ENCODE data around the gene CDH23.

The CDH23 gene

DNA sequence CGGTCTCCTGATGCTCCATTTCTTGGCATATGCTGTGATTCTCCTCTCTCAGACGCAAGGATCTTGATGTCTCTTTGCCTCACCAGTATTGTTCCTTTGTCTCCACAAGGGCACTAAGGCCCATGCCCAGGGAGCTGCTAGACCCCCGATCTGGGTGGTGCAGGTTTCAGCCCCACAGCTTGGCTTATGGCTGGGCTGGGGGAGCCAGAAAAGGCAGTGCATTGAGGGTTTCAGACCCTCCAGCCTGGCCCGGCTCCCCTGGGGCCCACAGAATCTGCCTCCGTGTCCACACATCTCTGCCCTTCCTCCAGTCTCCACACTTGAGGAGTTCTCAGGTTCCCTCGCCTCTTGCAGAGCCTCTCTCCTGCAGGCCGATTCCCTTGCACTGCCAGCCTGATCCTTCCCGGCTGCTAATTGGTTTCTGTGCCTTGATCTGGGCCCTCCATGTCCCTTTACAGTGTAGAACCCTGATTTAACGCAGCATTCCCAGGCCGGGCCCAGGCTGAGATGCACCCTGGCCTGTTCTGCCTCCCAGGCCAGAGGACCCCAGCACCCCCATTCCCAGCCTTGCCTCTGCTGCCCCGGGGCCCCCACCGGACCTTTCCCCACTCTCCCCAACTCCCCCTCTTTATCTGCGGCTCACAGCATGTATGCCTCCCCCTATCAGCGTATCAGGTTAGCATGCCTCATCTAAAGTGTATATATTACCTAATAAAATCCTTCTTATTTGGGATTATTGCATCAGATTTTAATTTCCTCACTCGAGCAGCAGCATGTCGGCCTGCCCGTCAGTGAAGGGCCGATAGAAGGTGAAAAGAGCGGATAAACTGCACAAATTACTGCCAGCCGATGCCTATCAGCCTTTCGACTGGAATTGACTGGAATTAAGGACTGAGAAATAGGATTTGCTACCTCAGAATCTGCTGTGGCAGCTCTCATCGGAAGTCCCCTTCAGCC lies 177.1 kb downstream of the CDH23 start:
- DNase-seq: no peak

DNA sequence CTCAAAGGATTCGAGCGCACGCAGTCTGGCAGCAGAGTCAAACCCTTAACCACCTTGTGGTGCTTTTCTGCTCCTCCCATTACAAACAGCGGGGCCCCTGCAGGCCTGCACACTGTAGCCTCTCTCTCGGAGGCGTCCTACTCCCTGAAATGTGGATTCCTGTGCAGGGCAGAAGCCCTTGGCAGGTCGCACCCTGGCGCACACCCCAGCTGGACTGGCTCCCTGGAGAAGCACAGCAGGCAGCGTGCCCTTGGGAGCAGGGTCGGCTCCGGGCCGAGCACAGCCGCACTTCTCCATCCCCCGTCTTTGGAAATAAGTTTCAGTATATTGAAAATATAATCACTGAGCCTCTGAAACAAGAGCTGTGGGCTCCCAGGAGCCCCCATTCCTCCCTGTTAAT lies 178.7 kb downstream of the CDH23 start:
- DNase-seq: no peak

DNA sequence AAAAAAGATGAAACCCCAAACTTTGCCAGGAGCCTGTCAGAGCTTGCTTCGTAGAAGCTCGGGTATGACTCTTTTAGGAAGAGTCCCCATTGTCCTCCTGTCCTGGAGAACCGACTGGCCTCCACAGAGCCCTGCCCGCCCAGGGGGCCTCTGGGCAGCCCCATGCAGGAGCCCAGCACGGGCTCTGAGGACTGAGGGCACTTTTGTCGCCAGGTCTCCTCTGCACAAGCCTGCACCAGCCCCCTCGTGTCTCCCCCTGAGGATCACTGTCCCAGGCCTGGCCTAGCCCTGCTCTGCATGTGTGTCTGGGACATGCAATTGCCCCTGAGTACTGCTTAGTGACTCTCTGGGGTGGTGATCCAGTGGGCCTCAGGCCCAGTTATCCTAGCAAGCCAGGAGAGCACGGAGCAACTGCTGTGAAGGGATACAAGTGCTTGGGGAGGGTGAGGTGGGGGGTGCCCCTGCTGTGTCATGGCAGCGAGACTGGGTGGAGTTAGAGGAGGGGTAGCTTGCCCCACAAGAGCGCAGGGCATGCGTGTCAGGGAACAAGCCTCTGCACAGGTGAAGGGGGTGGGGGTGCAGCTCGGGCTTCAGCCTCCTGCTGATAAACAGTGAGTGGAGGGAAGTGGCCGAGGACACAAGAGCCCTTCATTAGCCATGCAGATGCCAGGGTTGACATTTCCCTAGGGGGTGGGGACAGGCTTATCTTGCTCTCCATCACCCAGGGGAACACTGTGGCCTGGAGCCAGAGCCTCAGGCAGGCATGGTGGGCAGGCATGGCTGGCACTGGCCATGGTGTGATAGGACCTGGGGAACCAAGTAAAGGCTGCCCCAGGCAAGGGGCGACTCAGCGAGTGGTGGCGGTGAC lies 179.4 kb downstream of the CDH23 start:
- no peak for DNase-seq

DNA sequence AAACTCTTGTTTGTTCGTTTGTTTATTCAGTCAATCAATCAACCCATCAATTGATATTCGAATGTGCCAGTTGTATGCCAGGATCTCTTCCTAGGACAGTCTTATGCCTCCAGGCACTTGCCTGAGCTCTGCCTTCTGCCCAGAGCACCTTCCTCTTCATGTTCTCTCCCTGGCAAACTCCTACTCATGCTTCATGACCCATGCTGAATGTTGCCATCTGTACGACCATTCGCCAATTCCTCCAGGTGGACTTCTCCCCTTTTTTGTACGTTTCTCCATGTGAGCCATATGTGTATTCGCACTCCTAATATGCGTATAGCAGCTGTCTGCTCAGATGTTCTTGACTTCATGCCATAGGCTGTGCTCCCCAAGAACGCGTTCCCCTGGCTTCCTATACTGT lies 180.1 kb downstream of the CDH23 start:
- DNase-seq: no peak

DNA sequence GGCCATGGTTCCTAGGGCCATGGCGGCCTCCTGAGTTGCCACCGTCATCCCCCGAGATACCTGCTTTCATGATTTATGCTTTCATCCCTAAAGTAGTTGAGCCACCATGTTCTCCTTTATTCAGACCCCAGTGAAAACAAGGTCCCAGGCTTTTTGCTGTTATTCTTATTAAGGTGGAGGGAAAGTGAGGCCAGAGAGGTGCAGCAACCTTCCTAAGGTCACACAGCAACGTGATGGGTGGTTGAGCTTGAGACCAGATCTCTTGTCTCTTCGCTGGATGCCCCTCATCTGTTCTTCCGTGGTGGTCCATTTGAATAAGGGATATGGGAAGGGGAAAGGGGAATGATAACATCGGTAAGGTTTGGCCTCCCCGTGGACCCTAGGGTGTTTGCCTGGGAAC lies 180.6 kb downstream of the CDH23 start:
- no peak for DNase-seq

DNA sequence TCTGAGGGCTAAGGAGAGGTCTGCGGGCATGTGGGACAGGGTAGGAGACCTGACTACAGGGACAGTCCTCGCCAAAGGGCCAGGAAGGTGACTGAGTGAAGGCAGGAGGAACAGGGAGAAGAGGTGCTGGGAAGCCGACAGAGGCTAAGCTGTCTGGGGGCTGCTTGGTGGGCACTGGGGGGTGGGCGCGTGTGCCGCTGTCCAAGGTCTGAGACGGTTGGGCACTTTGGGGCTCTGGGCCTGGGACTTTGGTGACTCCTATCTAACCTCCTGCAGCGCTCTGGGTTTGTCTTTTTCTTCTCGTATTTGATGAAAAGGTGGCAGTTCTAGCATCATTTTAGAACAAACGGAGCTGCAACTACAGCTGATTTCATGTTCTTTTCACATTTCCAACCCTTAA lies 181.3 kb downstream of the CDH23 start:
- no peak for DNase-seq

DNA sequence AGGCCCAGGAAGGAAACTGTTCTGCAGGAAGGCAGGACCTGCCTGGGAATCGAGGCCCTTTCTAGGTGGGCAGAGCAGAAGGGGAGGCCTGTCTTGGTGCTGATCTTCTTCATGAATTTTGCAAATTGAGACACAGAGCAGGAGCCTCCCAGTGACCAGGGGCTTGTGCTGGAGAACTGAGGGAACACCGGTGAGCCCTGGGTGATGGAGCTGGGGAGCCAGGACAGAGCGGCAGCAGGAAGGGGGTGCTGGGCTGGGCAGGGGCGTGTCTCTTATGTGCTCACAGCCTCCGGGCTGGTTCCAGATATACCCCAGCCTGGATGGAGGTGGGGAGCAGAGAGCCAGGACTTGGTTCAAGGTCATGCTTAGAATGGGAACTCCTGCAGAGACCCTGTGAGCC lies 182.9 kb downstream of the CDH23 start:
- no peak for DNase-seq

DNA sequence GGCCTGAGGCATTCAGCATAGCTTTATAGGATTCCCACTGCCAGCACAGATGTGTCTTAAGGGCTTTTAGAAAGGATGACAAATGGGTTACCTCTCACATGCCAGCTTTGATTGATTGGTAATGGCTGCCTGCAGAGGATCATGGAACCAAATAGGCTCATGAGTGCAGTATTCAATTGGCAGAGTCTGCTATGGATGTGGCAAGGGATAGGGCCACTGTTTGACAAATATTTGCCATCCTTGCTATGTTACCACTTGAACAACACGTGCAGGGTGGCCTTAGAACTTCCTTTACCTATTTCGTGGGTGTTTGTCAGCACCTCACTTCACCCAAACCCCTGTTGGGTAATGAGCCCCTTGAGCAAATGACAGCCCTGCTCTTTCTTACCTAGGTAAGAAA lies 183.7 kb downstream of the CDH23 start:
- DNase-seq: no peak

DNA sequence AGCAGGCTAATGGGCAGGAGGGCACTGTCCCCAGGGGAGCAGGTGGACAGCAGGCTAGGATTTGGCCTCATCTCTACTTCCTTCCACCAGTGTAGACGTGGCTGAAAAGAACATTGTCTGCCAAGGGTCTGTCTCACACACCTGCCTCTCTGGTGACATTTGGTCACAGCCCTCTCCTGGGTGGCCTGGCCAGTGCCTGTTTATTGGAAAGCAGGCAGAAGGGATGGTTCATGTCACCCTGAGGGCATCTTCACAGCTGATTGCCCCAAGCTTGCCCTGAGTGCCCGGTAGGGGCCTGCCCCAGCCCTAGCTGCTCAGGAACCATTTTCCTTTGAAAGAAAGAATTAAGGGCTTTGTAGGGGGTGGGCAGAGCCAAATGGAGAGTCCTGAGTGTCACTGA lies 184.2 kb downstream of the CDH23 start:
- no peak for DNase-seq

DNA sequence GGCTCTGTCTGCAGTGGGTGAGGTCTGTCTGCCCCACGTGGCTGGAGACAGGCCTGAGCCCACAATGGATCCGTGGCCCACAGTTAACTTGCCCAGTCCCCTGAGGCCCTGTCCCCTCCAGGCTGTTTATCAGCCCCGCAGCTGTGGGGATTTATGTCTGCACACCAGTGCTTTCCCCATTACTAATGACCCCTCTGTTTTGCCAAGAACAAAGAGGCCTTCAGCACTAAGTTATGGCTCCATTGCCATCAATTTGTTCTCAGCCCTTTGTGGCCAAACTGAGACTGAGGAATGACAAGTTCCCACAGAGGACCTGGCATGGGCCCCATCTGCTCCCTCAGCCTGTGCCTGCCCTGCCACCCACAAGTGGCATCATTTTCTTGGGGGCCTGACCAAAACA lies 184.7 kb downstream of the CDH23 start:
- no peak for DNase-seq

DNA sequence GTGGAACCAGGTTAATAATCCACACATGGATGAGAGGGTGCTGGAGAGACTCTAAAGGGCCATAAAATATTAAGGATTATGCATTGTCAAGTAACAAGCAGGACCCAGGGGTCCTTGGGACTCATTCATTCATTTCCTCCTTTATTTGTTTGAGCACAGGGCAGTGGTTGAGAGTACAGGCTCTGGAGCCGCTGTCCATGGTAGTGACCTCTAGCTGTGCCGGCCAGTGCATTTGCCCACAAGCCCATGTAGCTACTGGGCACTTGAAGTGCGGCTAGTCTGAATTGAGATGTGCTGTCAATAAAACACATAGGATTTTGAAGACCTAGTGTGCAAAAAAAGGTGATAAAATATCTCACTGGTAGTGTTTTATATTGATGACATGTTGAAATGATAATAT lies 185.3 kb downstream of the CDH23 start:
- no peak for DNase-seq

DNA sequence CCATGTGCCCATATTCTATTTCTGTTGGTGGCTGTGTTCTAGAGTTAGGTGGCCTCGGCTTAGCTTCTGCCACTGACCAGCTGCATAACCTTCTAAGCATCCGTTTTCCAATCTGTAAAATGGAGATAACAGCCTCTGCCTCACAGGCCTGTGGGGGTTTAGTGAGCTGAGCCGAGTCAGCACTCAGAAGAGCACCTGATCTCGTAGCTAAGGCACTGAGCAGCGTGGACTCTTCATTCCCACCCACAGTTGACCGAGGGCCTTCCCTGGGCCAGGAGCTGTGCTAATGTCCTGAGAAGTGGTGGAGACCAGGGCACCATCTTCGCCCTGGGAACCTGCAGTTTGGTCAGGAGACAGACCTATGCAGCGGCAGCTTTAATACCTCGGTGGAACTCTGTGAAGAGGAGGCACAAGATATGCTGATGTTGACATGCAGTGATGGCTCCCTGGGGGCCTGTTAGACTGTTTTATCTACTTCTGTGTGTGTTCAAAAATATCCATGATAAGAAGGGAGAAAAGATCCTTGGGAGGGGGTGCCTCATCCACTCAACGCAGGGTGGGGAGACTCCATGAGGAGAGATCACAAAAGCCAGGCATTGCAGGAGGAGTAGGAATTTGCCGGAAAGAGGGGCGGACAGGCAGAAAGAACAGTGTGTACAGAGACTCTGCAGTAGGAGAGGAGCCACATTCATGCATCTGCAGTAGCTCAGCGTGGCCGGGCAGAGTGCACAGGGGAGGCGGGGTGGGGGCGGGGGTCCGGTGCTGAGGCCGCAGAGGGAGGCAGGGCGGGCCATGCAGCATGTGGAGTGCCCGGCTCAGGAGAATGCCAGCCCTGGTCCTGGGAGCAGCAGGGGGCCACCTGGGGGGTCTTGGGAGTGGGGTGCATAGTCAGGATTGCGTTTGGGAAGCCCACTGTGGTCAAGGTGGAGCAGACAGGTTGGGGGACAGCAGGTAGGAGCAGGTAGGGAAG lies 186.1 kb downstream of the CDH23 start:
- no peak for DNase-seq

DNA sequence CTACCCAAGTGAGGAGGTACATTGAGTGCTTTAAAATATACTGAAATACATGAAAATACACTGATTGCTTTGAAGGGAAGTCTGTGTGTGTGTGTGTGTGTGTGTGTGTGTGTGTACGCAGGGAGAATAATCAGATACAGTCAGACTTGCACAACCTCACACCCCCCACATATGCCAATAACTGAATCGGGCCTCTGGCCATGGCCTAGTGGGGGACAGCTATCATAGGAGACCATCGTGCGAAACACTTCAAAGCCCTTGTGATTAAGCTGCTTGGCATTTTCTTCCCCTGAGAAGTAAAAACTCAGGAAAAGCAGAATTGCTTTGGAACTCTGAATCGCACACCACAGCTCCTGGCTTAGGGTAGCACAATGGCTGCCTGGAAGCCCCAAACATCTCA lies 187.7 kb downstream of the CDH23 start:
- DNase-seq: no peak

DNA sequence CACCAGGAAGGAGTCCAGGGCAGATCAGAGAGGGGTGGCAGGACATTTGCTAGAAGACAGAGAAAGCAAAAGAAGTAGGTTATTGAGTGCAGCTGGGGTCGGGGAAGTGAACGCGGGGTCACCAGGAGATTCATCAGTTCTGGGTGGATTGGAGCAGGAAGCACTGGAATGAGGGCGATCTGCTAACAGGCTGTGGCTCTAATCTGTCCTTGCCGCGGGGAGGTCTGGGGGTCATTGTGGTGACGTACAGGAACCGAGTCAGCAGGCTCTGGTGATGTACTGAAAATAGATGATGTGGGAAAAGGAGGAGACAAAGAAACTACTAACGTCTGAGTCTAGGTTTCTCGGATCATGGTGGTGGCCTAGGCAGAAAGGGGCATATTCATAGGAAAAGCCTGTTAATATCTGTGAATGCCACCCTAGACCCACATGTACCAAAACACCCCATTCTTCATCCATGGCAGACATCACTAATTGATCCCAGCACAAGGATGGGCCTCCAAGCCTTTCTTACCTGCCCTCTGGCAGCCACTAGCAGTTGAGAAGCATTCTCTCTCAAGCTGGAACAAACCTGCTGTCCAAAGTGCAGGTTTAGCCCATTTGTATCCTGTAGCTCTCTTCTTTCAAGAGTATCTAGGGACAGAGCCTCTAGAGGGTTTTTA lies 188.3 kb downstream of the CDH23 start:
- no peak for DNase-seq

DNA sequence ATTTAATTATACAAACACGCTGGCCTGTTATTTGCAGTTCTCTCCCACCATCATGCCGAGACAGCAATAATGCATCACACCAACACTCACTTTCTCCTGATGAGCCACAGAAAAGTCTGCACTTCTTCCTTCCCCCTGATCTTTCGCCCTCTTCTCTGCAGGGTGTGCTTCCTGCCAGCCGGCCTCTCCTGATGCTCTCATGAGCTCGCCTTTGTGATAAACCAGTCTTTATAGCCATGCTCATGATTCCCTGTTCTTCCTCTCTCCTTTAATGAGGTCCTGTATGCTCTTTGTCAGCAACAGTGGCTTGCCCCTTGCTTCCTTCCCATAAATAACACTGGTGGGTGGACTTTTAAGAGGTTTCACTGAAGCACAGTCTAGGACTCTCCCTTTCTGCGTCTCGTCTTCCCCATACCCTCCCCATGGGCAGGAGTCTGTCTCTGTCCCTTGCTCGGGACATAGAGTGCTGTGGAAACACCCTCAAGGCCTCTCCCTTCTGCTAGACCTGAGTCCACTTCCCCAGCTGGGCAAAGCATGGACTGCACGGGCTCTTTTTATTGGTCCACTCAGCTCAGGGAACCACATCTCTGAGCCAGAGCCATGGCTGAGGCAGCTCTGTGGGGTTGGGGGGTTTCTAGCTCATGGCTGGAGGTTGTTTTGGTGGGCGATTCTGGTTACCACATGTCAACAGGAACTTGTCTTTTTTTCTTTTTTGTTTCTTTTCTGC lies 189.0 kb downstream of the CDH23 start:
- no peak for DNase-seq

DNA sequence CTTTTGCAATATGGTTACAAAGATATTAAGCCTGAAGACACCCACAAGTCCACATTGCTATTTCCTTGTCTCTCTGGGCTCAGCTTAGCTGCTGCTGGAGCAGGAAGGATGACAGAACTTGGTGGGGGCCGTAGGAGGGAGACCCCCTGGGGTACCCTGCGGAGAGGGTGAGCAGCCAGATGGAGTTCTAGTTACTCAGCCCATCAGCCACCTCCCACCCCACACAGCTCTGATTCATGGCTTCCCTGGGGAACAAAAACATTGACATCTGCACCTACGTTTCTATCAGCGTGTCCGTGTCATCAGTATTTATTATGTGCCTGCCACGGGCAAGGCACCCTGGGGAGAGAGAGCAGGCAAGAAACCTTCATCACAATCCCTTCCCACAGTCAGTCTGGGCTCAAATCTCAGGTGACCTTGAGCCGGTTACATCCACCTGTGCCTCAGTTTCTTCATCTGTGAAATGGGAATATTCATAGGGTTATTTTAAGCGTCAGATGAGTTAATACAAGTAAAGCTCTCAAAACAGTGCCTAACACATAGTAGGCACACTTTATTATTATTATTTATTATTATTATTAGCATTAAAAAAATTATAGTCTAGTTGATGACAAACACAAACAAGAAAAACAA lies 191.3 kb downstream of the CDH23 start:
- DNase-seq: no peak

DNA sequence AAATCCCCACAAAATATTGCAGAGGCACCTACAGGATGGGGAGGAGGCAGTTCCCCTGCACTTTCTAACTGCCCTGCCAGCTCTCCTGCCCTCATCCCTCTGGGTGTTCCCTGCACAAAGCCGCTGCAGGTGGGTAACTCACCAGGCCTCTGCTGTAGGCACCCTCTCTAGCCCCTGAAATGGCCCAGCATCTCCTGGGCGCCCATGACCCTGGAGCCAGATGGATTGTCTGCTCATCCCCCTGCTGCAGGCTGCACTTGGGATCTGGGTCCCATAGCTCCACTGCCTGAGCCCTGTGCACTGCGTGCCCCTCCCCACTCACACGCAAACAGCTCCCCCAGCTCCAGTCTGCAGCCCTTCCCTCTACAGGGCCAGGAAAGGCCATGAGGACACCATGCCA lies 192.0 kb downstream of the CDH23 start:
- no peak for DNase-seq

DNA sequence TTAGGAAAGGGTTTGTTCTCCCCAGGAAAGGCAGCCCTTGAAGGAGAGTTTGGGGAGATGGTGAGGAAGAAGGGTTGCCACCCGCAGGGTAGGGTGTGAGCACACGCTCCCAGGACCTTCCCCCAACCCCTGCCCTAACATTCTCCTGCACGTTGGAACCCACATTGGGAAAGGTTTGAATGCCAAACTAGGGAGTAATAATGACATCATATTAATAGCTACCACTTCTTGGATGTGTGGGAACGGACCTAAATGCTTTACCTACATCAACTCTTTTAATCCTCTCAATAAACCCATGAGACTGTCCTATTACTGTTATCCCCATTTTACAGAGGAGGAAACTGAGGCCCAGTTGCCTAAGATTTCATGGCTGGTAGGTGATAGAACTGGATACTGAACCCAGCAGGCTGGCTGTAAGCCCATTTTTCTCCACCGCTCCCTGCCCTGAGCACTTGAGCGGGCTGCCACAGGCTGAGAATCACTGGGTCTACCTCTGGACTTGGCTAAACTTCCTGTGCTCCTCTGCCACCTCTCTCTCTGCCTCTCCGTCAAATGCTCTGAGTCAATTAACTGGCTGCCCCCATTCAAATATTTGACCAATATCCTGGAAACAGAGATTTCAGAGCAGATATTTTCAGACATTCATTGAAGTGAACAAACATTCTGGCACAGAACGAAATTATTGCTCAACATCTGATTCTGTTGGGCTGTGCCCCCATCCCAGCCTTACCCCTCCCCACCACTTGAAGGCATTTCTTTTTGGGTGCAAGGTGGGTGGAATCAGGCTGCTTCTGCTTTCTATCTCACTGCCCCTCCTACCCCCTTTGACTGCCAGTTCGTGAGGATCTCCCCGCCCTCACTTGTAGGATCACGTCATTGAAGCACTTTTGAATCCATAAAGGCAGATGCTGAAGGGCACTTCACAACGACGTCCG lies 193.2 kb downstream of the CDH23 start:
- no peak for DNase-seq

DNA sequence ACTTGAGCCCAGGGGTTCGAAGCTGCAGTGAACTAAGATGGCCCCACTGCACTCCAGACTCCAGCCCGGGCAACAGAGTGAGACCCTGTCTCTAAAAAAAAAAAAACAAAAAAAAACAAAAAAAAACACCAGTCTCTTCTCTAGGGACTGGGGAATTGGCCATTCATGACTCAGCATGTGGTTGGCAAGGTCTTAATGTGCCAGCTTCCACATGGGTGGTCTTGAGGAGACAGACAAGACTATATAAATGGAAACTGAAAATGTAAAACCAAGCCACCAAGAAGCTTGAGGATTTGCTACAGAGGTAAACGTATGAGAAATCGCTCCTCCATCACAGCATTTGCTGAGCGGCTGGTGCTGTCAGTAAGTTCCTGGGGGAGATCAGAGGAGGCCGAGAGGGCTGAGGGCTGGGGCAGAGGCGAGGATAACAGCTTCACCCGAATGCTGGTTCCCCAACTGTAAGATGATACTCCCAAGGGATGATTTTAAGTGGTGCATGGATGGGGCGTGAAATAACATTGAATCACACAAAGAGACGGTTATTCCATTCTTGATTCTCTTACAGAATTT lies 194.1 kb downstream of the CDH23 start:
- no peak for DNase-seq

Data from CD4-positive, alpha-beta T cell treated with Interleukin-4 for 4 hours (primary cell).